Activated naive CD8-positive, alpha-beta T cell treated with anti-CD3 and anti-CD28 coated beads for 36 hours (primary cell): ENCODE measurements around the gene PPIL6. TPM values are rescaled to one million over a fixed set of nuclear protein-coding genes. Genes with fewer than 3 reads are reported as not detected.
A peak's percentile ranks its signal among the peaks of the same experiment; 100 is the strongest.
"Not testable (repeated sequence)": the region's sequence is repeated elsewhere in the genome, so short reads cannot be mapped to it uniquely, and the experiment has no call there.

Experiments
- DNase-seq: peaks from one replicate; pipeline ENCODE4 v3.0.0; 2021
- H3K27ac Mint-ChIP-seq: one replicate; pipeline ENCODE4 v1.8.0; 2022; ENCODE audit warnings: mild to moderate bottlenecking, moderate library complexity, mixed read lengths
- H3K27me3 Mint-ChIP-seq: one replicate; pipeline ENCODE4 v1.8.0; 2022; ENCODE audit warnings: mild to moderate bottlenecking, mixed read lengths
- H3K36me3 Mint-ChIP-seq: one replicate; pipeline ENCODE4 v1.8.0; 2021; ENCODE audit warnings: mild to moderate bottlenecking, mixed read lengths
- H3K4me1 Mint-ChIP-seq: one replicate; pipeline ENCODE4 v1.8.0; 2021; ENCODE audit warnings: mixed read lengths
- H3K4me3 Mint-ChIP-seq: one replicate; pipeline ENCODE4 v1.8.0; 2022; ENCODE audit warnings: mild to moderate bottlenecking, moderate library complexity, mixed read lengths
- H3K9me3 Mint-ChIP-seq: one replicate; pipeline ENCODE4 v1.8.0; 2022; ENCODE audit warnings: mixed read lengths
- total RNA-seq, 2 experiments: library from RNA; stranded (reverse); gene quantifications; one replicate each; pipeline ENCODE4 v1.2.3, GENCODE V29; 2021

Gene PPIL6
- total RNA-seq, 2 experiments from 2014 or later: 0.60 to 0.64 TPM

- H3K4me3 Mint-ChIP-seq: peak overlapping the region; percentile 97
- no peaks in the 10 kb centered on the region for H3K27me3 Mint-ChIP-seq
- H3K36me3 Mint-ChIP-seq: peaks cover 47% of the 10 kb centered on the region
- H3K27ac Mint-ChIP-seq: peak overlapping the region; percentile 66
- no peak for DNase-seq
- H3K9me3 Mint-ChIP-seq: no peaks in the 10 kb centered on the region
- peaks cover 47% of the 10 kb centered on the region for H3K4me1 Mint-ChIP-seq
Measured at GRCh38 chr6:109379711-109380110, 60.7 kb downstream of the PPIL6 start.

GRCh38 chr6:109377717-109378116 lies 62.7 kb downstream of the PPIL6 start:
- Mint-ChIP-seq H3K27me3 (no peaks in the 10 kb centered on the region), H3K27ac (peak overlapping the region; percentile 6), H3K4me3 (peak overlapping the region; percentile 26), H3K4me1 (peaks cover 54% of the 10 kb centered on the region), H3K36me3 (peaks cover 63% of the 10 kb centered on the region), H3K9me3 (no peaks in the 10 kb centered on the region)
- no peak for DNase-seq

GRCh38 chr6:109374326-109374892 lies 66.0 kb downstream of the PPIL6 start:
- Mint-ChIP-seq H3K27ac (peak overlapping the region; percentile 55), H3K4me1 (peaks cover 67% of the 10 kb centered on the region), H3K27me3 (no peaks in the 10 kb centered on the region), H3K36me3 (peaks cover 56% of the 10 kb centered on the region), H3K9me3 (no peaks in the 10 kb centered on the region), H3K4me3 (no peak overlapping the region)
- DNase-seq: no peak

- no peaks in the 10 kb centered on the region for H3K9me3 Mint-ChIP-seq
- H3K36me3 Mint-ChIP-seq: peaks cover 51% of the 10 kb centered on the region
- no peak overlapping the region for H3K4me3 Mint-ChIP-seq
- peak overlapping the region; percentile 69 for H3K27ac Mint-ChIP-seq
- no peaks in the 10 kb centered on the region for H3K27me3 Mint-ChIP-seq
- H3K4me1 Mint-ChIP-seq: peaks cover 60% of the 10 kb centered on the region
- peak; percentile 34 for DNase-seq
Measured at GRCh38 chr6:109373762-109374161, 66.7 kb downstream of the PPIL6 start.

- DNase-seq: no peak
- peaks cover 58% of the 10 kb centered on the region for H3K4me1 Mint-ChIP-seq
- H3K9me3 Mint-ChIP-seq: no peaks in the 10 kb centered on the region
- H3K27ac Mint-ChIP-seq: peak overlapping the region; percentile 69
- no peak overlapping the region for H3K4me3 Mint-ChIP-seq
- H3K36me3 Mint-ChIP-seq: peaks cover 51% of the 10 kb centered on the region
- H3K27me3 Mint-ChIP-seq: no peaks in the 10 kb centered on the region
Measured at GRCh38 chr6:109373331-109373730, 67.1 kb downstream of the PPIL6 start.

GRCh38 chr6:109372130-109372529 lies 68.3 kb downstream of the PPIL6 start:
- no peak for DNase-seq
- Mint-ChIP-seq H3K4me1 (peaks cover 52% of the 10 kb centered on the region), H3K9me3 (no peaks in the 10 kb centered on the region), H3K27me3 (no peaks in the 10 kb centered on the region), H3K4me3 (no peak overlapping the region), H3K36me3 (peaks cover 46% of the 10 kb centered on the region), H3K27ac (no peak overlapping the region)

GRCh38 chr6:109370792-109371191 lies 69.6 kb downstream of the PPIL6 start:
- Mint-ChIP-seq H3K27me3 (no peaks in the 10 kb centered on the region), H3K4me3 (no peak overlapping the region), H3K4me1 (peaks cover 49% of the 10 kb centered on the region), H3K9me3 (no peaks in the 10 kb centered on the region), H3K36me3 (peaks cover 48% of the 10 kb centered on the region), H3K27ac (peak overlapping the region; percentile 22)
- no peak for DNase-seq

- H3K4me1 Mint-ChIP-seq: peaks cover 49% of the 10 kb centered on the region
- no peak for DNase-seq
- H3K27ac Mint-ChIP-seq: no peak overlapping the region
- H3K4me3 Mint-ChIP-seq: no peak overlapping the region
- H3K9me3 Mint-ChIP-seq: no peaks in the 10 kb centered on the region
- peaks cover 49% of the 10 kb centered on the region for H3K36me3 Mint-ChIP-seq
- H3K27me3 Mint-ChIP-seq: no peaks in the 10 kb centered on the region
Measured at GRCh38 chr6:109370336-109370735, 70.1 kb downstream of the PPIL6 start.

- no peak overlapping the region for H3K27ac Mint-ChIP-seq
- H3K27me3 Mint-ChIP-seq: no peaks in the 10 kb centered on the region
Measured at GRCh38 chr6:109369728-109370127, 70.7 kb downstream of the PPIL6 start.

GRCh38 chr6:109364382-109365078 lies 75.9 kb downstream of the PPIL6 start:
- not testable (repeated sequence) for H3K27ac Mint-ChIP-seq, H3K4me3 Mint-ChIP-seq, H3K27me3 Mint-ChIP-seq, DNase-seq, H3K9me3 Mint-ChIP-seq
- H3K36me3 Mint-ChIP-seq: peaks cover 72% of the 10 kb centered on the region
- H3K4me1 Mint-ChIP-seq: peaks cover 24% of the 10 kb centered on the region

More at GRCh38 chr6:109369728-109370127, 70.7 kb downstream of the PPIL6 start:
- Mint-ChIP-seq H3K36me3 (peaks cover 49% of the 10 kb centered on the region), H3K4me3 (no peak overlapping the region), H3K4me1 (peaks cover 45% of the 10 kb centered on the region), H3K9me3 (peaks cover 2% of the 10 kb centered on the region)
- no peak for DNase-seq

- H3K27me3 Mint-ChIP-seq: no peaks in the 10 kb centered on the region
Measured at GRCh38 chr6:109363753-109364152, 76.7 kb downstream of the PPIL6 start.

GRCh38 chr6:109362102-109362884 lies 78.1 kb downstream of the PPIL6 start:
- Mint-ChIP-seq H3K36me3 (peaks cover 86% of the 10 kb centered on the region), H3K27ac (no peak overlapping the region), H3K9me3 (peaks cover 3% of the 10 kb centered on the region), H3K4me1 (peaks cover 22% of the 10 kb centered on the region), H3K27me3 (no peaks in the 10 kb centered on the region), H3K4me3 (no peak overlapping the region)
- no peak for DNase-seq

More at GRCh38 chr6:109363753-109364152, 76.7 kb downstream of the PPIL6 start:
- peaks cover 23% of the 10 kb centered on the region for H3K4me1 Mint-ChIP-seq
- H3K4me3 Mint-ChIP-seq: no peak overlapping the region
- H3K9me3 Mint-ChIP-seq: peaks cover 3% of the 10 kb centered on the region
- no peak overlapping the region for H3K27ac Mint-ChIP-seq
- H3K36me3 Mint-ChIP-seq: peaks cover 76% of the 10 kb centered on the region
- DNase-seq: no peak

GRCh38 chr6:109360791-109361190 lies 79.6 kb downstream of the PPIL6 start:
- H3K27ac Mint-ChIP-seq: no peak overlapping the region
- DNase-seq: no peak
- H3K36me3 Mint-ChIP-seq: peaks cover 87% of the 10 kb centered on the region
- H3K27me3 Mint-ChIP-seq: no peaks in the 10 kb centered on the region
- H3K9me3 Mint-ChIP-seq: peaks cover 3% of the 10 kb centered on the region
- peaks cover 18% of the 10 kb centered on the region for H3K4me1 Mint-ChIP-seq
- no peak overlapping the region for H3K4me3 Mint-ChIP-seq

GRCh38 chr6:109360281-109360680 lies 80.1 kb downstream of the PPIL6 start:
- no peak for DNase-seq
- Mint-ChIP-seq H3K36me3 (peaks cover 88% of the 10 kb centered on the region), H3K4me3 (no peak overlapping the region), H3K27me3 (no peaks in the 10 kb centered on the region), H3K4me1 (peaks cover 18% of the 10 kb centered on the region), H3K27ac (no peak overlapping the region), H3K9me3 (peaks cover 3% of the 10 kb centered on the region)

- Mint-ChIP-seq H3K4me3 (no peak overlapping the region), H3K27ac (no peak overlapping the region), H3K36me3 (peaks cover 79% of the 10 kb centered on the region), H3K27me3 (no peaks in the 10 kb centered on the region), H3K9me3 (no peaks in the 10 kb centered on the region), H3K4me1 (peaks cover 15% of the 10 kb centered on the region)
- no peak for DNase-seq
Measured at GRCh38 chr6:109359248-109359647, 81.2 kb downstream of the PPIL6 start.
